ENCODE results near the gene AGA.

AGA gene

GRCh38 chr4:177444911-177445736 lies 2.9 kb upstream of the AGA start:
- no peak for DNase-seq

- DNase-seq: peak; percentile 33 to 41
Observed at GRCh38 chr4:177441061-177441802, 1.0 kb downstream of the AGA start.

GRCh38 chr4:177436456-177436855 lies 5.8 kb downstream of the AGA start:
- DNase-seq: no peak

GRCh38 chr4:177434667-177435066 lies 7.6 kb downstream of the AGA start:
- DNase-seq: no peak

- no peak for DNase-seq
Observed at GRCh38 chr4:177427192-177427591, 15.0 kb downstream of the AGA start.

GRCh38 chr4:177419434-177419833 lies 22.8 kb downstream of the AGA start:
- DNase-seq: no peak

GRCh38 chr4:177413656-177414055 lies 28.6 kb downstream of the AGA start:
- no peak for DNase-seq

- no peak for DNase-seq
Observed at GRCh38 chr4:177413076-177413475, 29.2 kb downstream of the AGA start.

GRCh38 chr4:177411996-177412395 lies 30.2 kb downstream of the AGA start:
- no peak for DNase-seq

- no peak for DNase-seq
Observed at GRCh38 chr4:177410566-177410965, 31.7 kb downstream of the AGA start.

- DNase-seq: no peak
Observed at GRCh38 chr4:177408023-177408422, 34.2 kb downstream of the AGA start.

GRCh38 chr4:177405508-177405907 lies 36.7 kb downstream of the AGA start:
- no peak for DNase-seq

GRCh38 chr4:177404986-177405385 lies 37.3 kb downstream of the AGA start:
- no peak for DNase-seq

GRCh38 chr4:177404342-177404741 lies 37.9 kb downstream of the AGA start:
- DNase-seq: no peak

- DNase-seq: no peak
Observed at GRCh38 chr4:177403746-177404145, 38.5 kb downstream of the AGA start.

GRCh38 chr4:177401658-177402273 lies 40.5 kb downstream of the AGA start:
- peak in 1 of 2 donors; percentile 36 for DNase-seq

- DNase-seq: no peak
Observed at GRCh38 chr4:177400030-177400429, 42.2 kb downstream of the AGA start.

- DNase-seq: no peak
Observed at GRCh38 chr4:177396352-177396751, 45.9 kb downstream of the AGA start.

- DNase-seq: peak in 1 of 2 donors; percentile 36
Observed at GRCh38 chr4:177393236-177393635, 49.0 kb downstream of the AGA start.

- DNase-seq: no peak
Observed at GRCh38 chr4:177391953-177392352, 50.3 kb downstream of the AGA start.

GRCh38 chr4:177391287-177391686 lies 51.0 kb downstream of the AGA start:
- DNase-seq: no peak

- no peak for DNase-seq
Observed at GRCh38 chr4:177386278-177386815, 55.9 kb downstream of the AGA start.

GRCh38 chr4:177385576-177386277 lies 56.5 kb downstream of the AGA start:
- DNase-seq: no peak
